WTC11 (cell line): ENCODE results near the gene FGFBP1.

Experiments used
- ARID4B ChIP-seq: sonication (generic); formaldehyde crosslinking; IDR thresholded peaks from 2 replicates; pipeline ENCODE4 v1.8.0; 2023; ENCODE audit warnings: missing genetic modification reagents, mild to moderate bottlenecking, borderline replicate concordance
- ATF1 ChIP-seq: sonication (generic); formaldehyde crosslinking; IDR thresholded peaks from 2 replicates; pipeline ENCODE4 v1.8.1; 2023; ENCODE audit warnings: mild to moderate bottlenecking, moderate library complexity, missing genetic modification reagents
- ATF3 ChIP-seq: sonication (generic); formaldehyde crosslinking; conservative IDR thresholded peaks from 2 replicates; pipeline ENCODE4 v1.8.1; 2022; ENCODE audit warnings: mild to moderate bottlenecking, missing genetic modification reagents
- ETV6 ChIP-seq: sonication (generic); formaldehyde crosslinking; IDR thresholded peaks from 2 replicates; pipeline ENCODE4 v1.8.1; 2022; ENCODE audit warnings: mild to moderate bottlenecking, missing genetic modification reagents
- FOXK1 ChIP-seq: sonication (generic); formaldehyde crosslinking; IDR thresholded peaks from 2 replicates; pipeline ENCODE4 v1.8.0; 2022; ENCODE audit warnings: mild to moderate bottlenecking, moderate library complexity, missing genetic modification reagents
- NR1H2 ChIP-seq: sonication (generic); formaldehyde crosslinking; IDR thresholded peaks from 2 replicates; pipeline ENCODE4 v1.9.0; 2021; ENCODE audit warnings: mild to moderate bottlenecking, moderate library complexity, missing genetic modification reagents
- NR3C1 ChIP-seq: sonication (generic); formaldehyde crosslinking; conservative IDR thresholded peaks from 2 replicates; pipeline ENCODE4 v1.8.1; 2023; ENCODE audit warnings: low read depth, mild to moderate bottlenecking, missing genetic modification reagents
- OVOL2 ChIP-seq: fragments of 250-450 bp; sonication (Bioruptor Pico); IDR thresholded peaks from 2 replicates; pipeline ENCODE4 v1.9.0; 2021; ENCODE audit warnings: mild to moderate bottlenecking, borderline replicate concordance
- TEAD1 ChIP-seq: sonication (generic); formaldehyde crosslinking; IDR thresholded peaks from 2 replicates; pipeline ENCODE4 v1.8.0; 2022; ENCODE audit warnings: mild to moderate bottlenecking, missing genetic modification reagents
- ZNF396 ChIP-seq: fragments of 250-450 bp; sonication (Bioruptor Pico); IDR thresholded peaks from 2 replicates; pipeline ENCODE4 v1.8.0; 2021; ENCODE audit warnings: mild to moderate bottlenecking, moderate library complexity, borderline replicate concordance
- TF ChIP-seq, protein P1 (sequence below): fragments of 200-600 bp; IDR thresholded peaks from 2 replicates; pipeline ENCODE4 v1.8.0; 2022; ENCODE audit warnings: antibody characterized with exemption
- TF ChIP-seq, protein P2 (sequence below): sonication (generic); formaldehyde crosslinking; IDR thresholded peaks from 2 replicates; pipeline ENCODE4 v1.8.1; 2023; ENCODE audit warnings: mild to moderate bottlenecking, missing genetic modification reagents, borderline replicate concordance
- TF ChIP-seq, protein P3 (sequence below): sonication (generic); formaldehyde crosslinking; IDR thresholded peaks from 2 replicates; pipeline ENCODE4 v1.8.1; 2022; ENCODE audit warnings: mild to moderate bottlenecking, missing genetic modification reagents, moderate library complexity, borderline replicate concordance

GRCh38 chr4:15891312-15891711 is 47.2 kb downstream of the FGFBP1 start:
- TF ChIP-seq NR1H2 (CRISPR knock-in tag) (no peak), ATF1 (CRISPR knock-in tag) (no peak), ETV6 (CRISPR knock-in tag) (no peak), TEAD1 (CRISPR knock-in tag) (no peak), ARID4B (CRISPR knock-in tag) (no peak), OVOL2 (CRISPR knock-in tag) (no peak), FOXK1 (CRISPR knock-in tag) (no peak), ZNF396 (no peak), ATF3 (CRISPR knock-in tag) (no peak), NR3C1 (no peak)
- TF ChIP-seq, protein P1, sequence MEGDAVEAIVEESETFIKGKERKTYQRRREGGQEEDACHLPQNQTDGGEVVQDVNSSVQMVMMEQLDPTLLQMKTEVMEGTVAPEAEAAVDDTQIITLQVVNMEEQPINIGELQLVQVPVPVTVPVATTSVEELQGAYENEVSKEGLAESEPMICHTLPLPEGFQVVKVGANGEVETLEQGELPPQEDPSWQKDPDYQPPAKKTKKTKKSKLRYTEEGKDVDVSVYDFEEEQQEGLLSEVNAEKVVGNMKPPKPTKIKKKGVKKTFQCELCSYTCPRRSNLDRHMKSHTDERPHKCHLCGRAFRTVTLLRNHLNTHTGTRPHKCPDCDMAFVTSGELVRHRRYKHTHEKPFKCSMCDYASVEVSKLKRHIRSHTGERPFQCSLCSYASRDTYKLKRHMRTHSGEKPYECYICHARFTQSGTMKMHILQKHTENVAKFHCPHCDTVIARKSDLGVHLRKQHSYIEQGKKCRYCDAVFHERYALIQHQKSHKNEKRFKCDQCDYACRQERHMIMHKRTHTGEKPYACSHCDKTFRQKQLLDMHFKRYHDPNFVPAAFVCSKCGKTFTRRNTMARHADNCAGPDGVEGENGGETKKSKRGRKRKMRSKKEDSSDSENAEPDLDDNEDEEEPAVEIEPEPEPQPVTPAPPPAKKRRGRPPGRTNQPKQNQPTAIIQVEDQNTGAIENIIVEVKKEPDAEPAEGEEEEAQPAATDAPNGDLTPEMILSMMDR = no peak
- TF ChIP-seq, protein P2, sequence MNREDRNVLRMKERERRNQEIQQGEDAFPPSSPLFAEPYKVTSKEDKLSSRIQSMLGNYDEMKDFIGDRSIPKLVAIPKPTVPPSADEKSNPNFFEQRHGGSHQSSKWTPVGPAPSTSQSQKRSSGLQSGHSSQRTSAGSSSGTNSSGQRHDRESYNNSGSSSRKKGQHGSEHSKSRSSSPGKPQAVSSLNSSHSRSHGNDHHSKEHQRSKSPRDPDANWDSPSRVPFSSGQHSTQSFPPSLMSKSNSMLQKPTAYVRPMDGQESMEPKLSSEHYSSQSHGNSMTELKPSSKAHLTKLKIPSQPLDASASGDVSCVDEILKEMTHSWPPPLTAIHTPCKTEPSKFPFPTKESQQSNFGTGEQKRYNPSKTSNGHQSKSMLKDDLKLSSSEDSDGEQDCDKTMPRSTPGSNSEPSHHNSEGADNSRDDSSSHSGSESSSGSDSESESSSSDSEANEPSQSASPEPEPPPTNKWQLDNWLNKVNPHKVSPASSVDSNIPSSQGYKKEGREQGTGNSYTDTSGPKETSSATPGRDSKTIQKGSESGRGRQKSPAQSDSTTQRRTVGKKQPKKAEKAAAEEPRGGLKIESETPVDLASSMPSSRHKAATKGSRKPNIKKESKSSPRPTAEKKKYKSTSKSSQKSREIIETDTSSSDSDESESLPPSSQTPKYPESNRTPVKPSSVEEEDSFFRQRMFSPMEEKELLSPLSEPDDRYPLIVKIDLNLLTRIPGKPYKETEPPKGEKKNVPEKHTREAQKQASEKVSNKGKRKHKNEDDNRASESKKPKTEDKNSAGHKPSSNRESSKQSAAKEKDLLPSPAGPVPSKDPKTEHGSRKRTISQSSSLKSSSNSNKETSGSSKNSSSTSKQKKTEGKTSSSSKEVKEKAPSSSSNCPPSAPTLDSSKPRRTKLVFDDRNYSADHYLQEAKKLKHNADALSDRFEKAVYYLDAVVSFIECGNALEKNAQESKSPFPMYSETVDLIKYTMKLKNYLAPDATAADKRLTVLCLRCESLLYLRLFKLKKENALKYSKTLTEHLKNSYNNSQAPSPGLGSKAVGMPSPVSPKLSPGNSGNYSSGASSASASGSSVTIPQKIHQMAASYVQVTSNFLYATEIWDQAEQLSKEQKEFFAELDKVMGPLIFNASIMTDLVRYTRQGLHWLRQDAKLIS (CRISPR knock-in tag) = no peak
- TF ChIP-seq, protein P3, sequence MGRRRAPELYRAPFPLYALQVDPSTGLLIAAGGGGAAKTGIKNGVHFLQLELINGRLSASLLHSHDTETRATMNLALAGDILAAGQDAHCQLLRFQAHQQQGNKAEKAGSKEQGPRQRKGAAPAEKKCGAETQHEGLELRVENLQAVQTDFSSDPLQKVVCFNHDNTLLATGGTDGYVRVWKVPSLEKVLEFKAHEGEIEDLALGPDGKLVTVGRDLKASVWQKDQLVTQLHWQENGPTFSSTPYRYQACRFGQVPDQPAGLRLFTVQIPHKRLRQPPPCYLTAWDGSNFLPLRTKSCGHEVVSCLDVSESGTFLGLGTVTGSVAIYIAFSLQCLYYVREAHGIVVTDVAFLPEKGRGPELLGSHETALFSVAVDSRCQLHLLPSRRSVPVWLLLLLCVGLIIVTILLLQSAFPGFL = no peak
